HG03439 (cell line): ENCODE measurements around the gene PIK3C2G.

ENCODE experiments used
- ATAC-seq: cut with Tn5 transposase; IDR thresholded peaks from one replicate; pipeline ENCODE4 v1.9.1; 2021; ENCODE audit warnings: mild to moderate bottlenecking, moderate library complexity; ENCODE audit not compliant: unreplicated experiment

Gene PIK3C2G

DNA sequence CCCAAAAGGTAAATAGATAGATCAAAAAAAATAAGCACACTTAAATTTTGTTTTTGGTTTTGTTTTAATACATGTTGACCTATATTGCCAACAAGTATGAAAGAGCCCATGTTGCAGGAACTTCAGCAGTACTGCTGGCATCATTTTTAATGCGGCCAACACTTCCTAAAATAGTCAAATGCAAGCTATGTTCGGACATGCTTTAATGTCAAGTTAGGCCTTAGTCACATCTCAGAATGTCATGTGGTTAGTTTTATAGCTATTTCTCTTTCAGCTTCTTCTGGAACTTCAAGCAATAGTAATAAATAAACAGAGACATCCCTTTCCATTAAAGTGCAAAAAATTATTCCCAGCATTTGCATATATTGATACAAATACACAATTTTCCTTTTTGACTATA lies 153.4 kb downstream of the PIK3C2G start:
- ATAC-seq: no peak

DNA sequence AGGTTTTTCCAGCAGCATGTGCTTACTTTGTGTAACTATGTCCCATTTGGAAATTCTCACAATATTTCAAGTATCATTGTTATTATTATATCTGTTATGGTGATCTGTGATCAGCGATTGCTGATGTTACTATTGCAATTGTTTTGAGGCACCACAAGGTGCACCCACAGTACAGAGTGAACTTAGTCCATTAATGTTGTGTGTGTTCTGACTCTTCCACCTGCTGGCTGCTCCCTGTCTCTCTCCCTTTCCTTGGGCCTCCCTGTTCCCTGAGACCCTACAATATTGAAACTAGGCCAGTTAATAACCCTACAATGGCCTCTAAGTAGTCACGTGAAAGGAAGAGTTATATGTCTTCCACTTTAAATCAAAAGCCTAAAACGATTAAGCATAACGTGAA lies 153.9 kb downstream of the PIK3C2G start:
- no peak for ATAC-seq

DNA sequence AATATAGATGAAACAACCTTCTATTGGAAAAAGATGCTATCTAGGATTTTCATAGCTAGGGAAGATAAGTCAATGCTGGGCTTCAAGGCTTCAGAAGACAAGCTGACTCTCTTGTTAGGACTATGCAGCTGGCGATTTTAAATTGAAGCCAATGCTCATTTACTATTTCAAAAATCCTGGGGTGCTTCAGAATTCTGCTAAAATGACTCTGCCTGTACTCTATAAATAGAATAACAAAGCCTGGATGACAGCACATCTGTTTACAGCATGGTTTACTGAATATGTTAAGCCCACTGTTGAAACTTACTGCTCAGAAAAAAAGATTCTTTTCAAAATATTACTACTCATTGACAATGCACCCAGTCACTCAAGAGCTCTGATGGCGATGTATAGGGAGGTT lies 155.1 kb downstream of the PIK3C2G start:
- ATAC-seq: no peak

DNA sequence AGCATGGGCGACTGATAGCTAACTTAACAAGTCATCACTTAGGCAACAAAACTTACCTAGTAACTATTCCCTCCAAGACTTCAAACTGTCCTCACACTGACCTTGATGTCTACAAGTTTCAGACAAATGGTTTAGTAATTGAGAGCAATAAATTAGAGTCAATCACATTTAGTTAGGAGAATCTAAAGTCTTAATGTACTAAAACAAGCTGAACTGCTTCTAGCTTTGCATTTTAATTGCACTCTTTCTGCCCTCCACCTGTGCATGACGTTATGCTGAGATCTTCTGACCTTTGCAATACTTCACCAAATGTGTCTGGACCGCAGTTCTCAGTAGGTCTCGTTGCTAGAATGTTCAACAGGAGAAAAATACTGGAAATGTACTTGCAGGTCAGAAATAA lies 158.0 kb downstream of the PIK3C2G start:
- ATAC-seq: no peak

DNA sequence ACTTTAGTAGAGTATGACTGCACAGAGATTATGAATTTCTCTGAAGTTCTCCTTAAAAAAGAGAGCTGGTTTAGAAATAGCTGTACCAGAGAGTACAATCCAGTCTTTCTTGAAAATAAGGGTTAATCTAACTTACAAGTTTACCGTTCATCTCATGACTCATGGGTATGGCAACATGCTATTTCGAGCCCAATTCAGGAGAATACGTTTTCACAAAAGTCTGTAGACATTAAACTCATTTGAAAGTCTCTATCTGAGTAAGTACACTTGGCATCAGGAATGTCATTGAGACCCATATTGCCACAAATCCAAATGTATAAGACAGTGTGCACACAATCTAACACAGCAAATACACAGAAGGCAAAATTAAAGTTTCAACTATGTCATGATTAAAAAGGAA lies 160.5 kb downstream of the PIK3C2G start:
- no peak for ATAC-seq

DNA sequence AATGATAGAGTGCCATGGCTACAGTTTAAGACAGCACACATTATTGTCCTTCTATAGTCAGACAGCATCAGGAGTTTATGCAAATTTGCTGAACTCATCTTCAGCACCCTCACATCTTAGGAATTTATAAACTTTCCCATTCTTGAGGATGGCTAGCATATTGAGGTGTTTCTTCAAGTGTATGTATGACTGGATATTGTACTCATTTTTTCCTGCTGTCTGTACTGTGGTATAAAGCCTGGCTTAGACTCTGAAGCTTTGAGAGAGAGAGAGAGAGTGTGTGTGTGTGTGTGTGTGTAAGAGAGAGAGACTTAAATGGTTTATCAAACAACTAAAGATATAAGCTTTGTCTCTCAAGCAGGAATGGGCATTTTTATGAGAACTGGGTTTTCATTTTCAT lies 161.6 kb downstream of the PIK3C2G start:
- no peak for ATAC-seq

DNA sequence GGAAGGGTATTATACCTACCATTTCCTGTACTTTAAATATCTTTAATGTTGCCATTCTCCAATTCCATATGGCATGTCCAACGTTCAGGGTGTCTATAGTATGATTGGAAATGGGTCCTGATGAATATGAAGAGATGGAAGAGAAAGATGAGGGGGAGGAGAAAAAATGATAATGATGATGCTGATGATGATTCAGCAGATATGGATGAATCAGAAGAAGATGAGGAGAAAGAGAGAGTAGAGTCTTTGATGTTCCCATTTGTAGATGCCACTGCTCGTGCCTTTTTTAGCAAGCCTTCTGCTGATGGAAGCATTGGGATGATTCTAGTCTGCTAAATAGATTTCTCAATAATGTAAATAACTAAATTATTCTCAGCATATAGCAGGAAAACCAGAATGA lies 163.5 kb downstream of the PIK3C2G start:
- ATAC-seq: no peak

DNA sequence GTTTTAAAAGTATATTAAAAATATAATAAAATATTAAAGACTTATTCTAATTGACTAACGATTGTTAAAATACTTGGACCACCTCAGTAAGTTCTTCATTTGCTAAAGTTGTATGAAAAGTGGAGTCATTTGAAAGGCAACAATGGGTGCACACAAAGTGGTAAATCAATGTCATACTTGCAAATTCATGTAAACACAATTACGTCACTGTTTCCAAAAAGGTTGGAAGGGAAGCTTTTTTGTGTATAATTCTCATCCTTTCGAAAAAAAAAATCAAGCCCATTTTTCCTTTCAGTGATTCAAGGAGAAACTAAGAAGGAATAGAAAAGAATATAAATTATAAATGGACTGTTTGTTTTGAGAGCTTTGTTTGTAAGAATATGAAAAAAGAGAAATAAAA lies 166.2 kb downstream of the PIK3C2G start:
- ATAC-seq: no peak

DNA sequence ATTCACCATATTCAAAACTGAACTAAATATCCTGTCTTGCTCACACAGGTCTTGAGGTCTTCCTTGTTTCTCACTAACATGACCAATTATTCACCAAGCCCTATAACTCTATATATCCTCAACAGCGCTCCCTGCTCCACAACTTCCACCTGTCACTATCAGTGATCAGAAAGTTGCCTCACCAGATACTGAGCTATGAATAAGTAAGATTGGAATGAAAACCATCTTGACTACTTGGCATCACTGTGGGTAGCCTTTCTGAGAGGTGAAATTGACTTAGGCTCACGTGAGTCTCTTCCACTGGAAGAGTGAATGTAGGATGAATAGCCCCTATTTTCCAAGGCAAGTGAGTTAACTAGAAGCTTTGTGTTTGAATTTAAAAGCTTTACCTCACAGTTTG lies 167.1 kb downstream of the PIK3C2G start:
- no peak for ATAC-seq

DNA sequence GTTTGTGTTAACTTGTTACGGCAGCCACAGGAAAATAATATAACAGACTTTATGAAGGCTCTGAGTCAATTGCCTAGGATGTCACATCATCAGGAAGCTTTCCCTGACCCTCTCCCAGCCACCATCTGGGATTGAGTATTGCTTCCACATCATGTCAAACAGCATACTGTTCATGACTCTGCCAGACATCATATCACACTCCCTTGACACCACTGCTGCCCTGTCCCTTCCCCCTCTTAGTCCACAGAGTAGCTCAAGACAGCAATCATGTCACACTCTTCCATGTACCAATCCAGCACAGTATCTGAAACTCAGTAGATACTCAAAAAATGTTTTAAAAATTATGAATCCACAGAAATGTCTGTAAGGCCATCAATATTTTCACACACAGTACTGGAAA lies 168.0 kb downstream of the PIK3C2G start:
- ATAC-seq: no peak

DNA sequence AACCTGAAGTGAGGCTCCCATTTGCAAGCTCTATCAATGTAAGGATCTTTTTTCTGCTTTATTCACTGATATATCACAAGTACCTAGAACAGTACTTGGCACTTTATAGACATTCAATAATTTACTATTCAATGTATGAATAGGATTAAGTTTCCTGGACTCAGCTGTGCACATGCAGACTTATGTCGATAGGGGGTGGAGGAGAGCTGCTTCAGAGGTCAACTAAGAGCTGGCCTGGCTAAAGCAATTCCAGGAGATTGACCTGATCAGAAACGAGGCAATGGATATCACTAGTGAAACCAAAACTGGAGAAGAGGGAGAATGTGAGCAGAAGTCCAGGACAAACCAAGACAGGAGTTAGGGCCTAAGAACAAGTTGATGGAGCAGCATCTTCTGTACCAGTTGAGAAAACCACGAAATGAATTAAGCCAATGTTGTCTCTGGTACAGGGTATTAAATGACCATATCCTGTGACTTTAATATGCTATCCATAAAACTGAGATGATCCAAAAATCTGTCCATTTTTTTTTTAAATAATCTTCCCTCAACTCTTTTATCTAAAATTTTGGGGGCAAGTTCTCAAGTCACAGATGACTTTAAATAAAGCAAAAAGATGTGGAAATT lies 169.2 kb downstream of the PIK3C2G start:
- peak; percentile 76 for ATAC-seq

DNA sequence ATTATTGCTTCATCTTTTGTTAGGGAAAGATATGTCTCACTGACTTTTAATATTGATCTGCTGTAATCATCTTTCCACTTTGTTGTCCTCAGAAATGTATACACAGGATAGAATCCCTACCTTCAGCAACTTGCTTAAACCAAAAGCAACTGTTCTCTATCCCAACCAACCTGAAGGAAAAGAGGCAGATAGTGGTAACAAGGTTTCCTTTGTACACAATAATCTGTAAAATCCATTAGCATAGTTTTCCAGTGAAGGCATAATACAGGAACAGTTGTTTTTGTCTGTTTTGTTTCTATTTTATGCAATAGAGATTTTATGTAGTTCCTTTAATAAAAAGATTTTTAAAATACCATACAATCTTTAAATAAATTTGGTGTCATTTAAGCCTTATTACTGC lies 170.5 kb downstream of the PIK3C2G start:
- no peak for ATAC-seq

DNA sequence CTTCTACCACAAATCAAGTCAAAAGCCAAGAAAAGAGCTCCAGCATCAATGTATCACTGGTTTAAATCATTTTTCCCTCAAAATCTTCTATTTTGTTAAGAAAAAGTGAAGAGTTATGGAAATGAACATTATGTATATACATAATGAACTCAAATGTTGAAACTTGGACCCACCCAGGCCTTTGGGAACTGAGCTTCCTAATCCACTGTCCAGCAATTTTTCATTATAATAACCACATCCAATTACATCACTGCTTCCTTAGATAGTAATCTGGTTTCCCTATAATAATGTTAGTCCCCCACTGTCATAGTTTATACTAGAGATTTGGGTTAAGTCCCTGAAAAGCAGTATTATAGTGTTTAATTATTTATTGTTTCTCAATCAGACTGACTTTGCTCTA lies 170.9 kb downstream of the PIK3C2G start:
- ATAC-seq: no peak

DNA sequence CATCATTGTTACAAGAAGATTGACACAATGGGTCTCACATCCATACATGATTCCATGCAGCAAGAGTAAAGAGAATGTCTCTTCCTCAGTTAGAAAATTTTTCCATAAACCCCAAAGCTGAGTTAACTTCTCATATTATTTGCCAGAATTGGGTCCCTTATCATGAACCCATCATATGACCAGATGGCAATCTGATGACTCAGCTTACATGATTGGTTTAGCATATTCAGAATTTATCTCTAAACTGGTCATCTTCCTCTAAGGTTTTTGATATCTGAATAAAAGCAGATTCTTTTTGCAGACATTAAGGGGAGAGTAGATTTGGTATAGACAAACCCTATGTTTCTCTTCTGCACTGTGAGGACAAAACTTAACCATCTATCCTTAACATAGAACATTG lies 174.9 kb downstream of the PIK3C2G start:
- ATAC-seq: no peak

DNA sequence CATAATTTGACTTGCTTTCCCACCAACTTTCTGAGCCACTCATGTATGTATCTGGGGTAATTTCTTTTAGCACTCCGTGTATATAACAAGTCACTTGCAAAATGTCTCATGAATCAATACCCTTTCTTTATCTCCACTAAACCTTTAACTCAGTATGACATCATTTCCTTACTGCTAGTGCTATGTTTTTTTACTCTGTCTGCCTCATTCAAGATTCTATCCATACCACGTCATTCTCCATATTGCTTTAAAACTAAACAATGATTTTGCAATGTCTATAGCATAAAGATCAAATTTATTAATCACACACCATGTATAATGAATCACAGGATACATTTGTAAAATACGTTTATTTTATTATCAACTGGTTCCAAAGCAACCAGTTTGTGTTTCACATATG lies 178.2 kb downstream of the PIK3C2G start:
- ATAC-seq: no peak

DNA sequence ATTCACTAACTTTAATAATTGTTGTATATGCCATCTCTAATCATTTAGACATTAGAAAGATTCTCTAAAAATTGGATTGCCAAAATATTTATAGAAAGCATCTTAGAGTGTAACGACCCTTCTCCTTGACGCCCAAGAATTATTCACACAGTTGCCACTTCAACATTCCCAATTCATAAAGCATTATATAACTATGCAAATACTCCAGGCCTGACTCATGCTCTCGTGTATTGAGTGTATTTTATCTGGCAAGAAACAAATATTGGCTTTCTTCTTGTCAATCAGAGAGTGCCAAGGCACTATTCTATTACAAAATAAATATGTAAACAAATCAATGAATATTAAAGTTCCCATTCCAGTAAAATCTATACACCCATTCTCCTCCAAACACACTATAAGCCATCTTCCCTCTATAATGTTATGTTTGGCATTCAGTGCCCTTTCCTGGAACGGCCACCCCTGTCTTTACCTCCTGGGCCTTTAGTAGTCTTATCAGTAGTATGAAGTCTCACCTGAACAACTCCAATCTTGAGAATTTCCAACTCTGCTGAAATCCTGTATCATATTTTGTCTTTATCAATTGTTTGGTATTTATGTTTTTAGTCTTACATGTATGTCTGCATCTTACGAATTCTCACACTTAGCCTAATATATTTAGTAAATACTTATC lies 182.6 kb downstream of the PIK3C2G start:
- no peak for ATAC-seq

DNA sequence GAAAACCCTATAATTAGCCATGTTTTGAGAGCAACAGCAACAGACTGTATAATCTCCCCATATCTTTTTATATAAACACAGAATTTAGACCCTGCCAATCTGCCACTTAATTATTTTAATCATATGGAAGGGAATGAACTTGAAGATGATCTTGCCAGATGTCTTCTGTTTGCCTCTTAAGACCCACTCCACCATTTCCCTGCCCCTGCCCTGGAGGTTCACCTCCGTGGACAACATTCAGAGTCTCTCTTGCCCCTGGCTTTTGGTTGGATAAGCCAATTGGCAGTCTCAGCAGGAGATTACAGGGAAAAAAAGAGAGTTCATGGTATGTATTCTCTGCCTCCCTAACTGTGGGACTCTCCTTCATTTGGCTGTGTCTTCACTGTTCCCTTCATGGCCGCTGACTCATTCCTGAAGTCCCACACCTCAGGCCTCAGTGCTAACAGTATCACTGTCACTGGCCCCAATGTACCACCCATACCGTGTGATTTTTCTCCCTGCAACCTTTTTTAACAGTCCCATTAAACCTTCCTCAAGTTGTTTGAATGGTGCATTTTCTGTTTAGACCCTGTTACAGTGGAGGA lies 184.8 kb downstream of the PIK3C2G start:
- no peak for ATAC-seq

DNA sequence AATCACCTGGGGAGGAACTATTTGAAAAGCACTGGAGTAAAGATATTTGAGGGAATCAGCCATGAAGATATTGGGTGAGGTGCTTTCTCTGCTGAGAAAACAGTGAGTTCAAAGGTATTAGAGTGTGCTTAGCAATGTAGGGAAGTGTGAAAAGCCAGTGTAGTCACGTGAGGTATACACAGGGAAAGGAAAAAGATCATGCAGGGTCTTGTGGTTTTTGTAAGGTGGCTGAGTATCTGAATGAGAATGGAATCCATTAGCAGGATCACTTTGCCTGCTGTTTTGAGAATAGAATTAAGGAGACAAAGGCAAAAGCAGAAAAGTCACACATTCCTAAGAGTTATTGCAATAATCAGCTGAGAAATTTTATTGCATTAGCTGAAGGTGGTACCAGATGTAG lies 193.0 kb downstream of the PIK3C2G start:
- no peak for ATAC-seq

DNA sequence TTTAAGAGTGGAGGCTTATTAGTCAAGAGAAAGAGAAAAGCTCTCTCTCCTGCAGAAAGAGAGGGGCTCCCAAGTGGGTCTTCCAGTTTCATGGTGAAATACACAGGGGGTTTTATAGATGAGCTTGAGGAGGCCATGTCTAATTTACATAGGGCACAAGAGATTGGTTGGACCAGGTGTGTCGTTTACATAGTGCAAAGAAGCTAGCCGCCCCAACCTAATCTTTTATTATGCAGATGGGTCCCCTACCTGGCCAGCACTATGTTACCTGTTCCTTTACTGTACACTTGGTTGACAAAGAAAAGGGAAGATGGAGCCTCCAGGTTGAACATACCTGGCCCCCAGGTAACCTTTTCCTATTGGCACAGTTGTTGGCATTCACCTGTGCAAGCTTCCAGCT lies 195.0 kb downstream of the PIK3C2G start:
- ATAC-seq: no peak

DNA sequence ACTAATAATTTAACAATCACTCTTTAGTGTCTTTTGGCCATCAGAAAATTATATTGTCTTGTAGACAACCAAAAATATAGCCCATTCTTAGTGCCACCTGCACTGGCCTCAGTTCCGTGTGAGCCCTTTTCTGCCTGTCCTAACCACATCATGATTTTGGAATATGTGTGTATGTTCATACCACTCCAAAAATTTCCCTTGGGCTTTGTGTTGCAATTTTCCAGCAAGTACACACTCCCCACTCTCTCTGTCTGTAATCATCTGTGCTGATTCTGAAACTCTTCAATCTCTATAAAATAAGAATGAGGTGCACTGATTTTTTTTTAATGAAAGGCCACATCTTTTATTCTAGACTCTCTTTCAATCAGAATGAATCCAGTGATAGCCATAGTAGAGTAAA lies 196.0 kb downstream of the PIK3C2G start:
- ATAC-seq: no peak

DNA sequence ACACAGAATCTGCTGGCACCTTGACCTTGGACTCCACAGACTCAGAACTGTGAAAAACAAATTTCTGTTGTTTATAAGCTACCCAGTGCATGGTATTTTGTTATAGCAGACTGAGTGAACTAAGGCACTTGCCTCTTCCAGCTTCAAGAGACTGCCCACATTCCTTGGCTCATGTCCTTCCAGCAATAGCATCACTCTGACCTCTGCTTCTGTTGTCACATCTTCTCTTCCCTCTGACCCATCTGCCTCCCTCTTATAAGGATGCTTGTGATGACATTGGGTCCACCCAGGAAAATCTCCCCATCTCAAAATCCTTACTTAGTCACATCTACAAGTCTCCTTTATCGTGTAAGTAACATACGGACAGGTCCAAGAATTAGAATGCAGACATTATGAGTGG lies 200.4 kb downstream of the PIK3C2G start:
- ATAC-seq: no peak

DNA sequence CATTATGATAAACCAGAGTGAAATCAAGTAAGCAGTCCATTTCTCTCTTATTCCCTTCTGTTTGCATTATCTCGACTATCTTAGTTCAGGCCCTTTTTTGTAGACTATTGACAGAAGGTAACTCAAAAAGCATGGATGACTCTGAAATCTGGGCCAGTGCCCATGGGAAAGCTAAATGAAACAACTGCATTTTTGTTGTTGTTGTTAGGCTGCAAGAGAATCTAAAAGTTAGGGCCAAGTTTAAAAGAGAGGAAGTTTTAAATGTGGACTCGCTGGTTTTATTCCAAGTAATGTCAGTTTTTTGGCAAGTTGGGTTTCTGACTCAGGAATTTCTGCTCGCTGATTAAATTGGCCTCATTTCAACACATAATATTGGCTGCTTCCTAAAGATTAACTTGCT lies 201.1 kb downstream of the PIK3C2G start:
- no peak for ATAC-seq
